Measurements from ENCODE around the gene ADAMTSL3. TPM values are rescaled to one million over a fixed set of nuclear protein-coding genes. Genes with fewer than 3 reads are reported as not detected.

Gene ADAMTSL3
- total RNA-seq, 2 donors from 2014 or later = 0.79 to 3.4 TPM

DNA sequence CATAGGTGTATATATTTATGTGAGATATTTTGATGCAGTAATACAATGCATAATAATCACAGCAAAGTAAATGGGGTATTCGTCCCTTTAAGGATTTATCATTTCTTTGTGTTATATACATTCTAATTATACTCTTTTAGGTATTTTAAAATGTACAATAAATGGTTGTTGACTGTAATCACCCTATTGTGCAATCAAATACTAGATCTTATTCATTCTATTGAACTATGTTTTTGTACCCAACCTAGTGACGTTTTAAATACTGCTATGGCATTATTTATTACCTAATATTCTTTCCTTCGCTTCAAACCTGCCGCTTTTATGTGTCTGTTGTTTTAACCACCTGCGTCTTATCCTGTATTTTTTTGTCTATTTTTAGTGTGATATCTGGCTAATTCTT is 132.4 kb downstream of the ADAMTSL3 start:
- Mint-ChIP-seq H3K36me3 (ENCODE audit: low read depth) (no peaks in the 10 kb centered on the region), H3K4me1 (no peaks in the 10 kb centered on the region), H3K9me3 (peaks cover 3% of the 10 kb centered on the region), H3K4me3 (no peak overlapping the region), H3K27ac (no peak overlapping the region), H3K27me3 (ENCODE audit: insufficient read depth) (peaks cover 2% of the 10 kb centered on the region)
- H3K36me3 ChIP-seq (ENCODE audit: control insufficient read depth, insufficient read depth, low read length) = no peaks in the 10 kb centered on the region
- WGBS, 2 experiments (ENCODE audit: insufficient coverage in 1 of 2, insufficient read length in 1 of 2) = 100% methylated on average over 1 to 4 of the region's 5 CpGs
- TF ChIP-seq, protein P1, sequence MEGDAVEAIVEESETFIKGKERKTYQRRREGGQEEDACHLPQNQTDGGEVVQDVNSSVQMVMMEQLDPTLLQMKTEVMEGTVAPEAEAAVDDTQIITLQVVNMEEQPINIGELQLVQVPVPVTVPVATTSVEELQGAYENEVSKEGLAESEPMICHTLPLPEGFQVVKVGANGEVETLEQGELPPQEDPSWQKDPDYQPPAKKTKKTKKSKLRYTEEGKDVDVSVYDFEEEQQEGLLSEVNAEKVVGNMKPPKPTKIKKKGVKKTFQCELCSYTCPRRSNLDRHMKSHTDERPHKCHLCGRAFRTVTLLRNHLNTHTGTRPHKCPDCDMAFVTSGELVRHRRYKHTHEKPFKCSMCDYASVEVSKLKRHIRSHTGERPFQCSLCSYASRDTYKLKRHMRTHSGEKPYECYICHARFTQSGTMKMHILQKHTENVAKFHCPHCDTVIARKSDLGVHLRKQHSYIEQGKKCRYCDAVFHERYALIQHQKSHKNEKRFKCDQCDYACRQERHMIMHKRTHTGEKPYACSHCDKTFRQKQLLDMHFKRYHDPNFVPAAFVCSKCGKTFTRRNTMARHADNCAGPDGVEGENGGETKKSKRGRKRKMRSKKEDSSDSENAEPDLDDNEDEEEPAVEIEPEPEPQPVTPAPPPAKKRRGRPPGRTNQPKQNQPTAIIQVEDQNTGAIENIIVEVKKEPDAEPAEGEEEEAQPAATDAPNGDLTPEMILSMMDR (conservative IDR thresholded peaks at IDR 0.05) = no peak
- H3K9ac ChIP-seq (ENCODE audit: extremely low read depth, low read length, poor library complexity, severe bottlenecking) = no peak overlapping the region
- no peak overlapping the region for H3K27ac ChIP-seq (ENCODE audit: low read depth, low read length)
- H3K27me3 ChIP-seq (ENCODE audit: control insufficient read depth, insufficient read depth, low read length, poor library complexity, severe bottlenecking) = no peaks in the 10 kb centered on the region
- no peaks in the 10 kb centered on the region for H3K9me3 ChIP-seq (ENCODE audit: control insufficient read depth, low read length)
- no peaks in the 10 kb centered on the region for H3K4me1 ChIP-seq (ENCODE audit: control insufficient read depth, insufficient read depth, low read length)
- no peak for DNase-seq
- H3K4me3 ChIP-seq (ENCODE audit: low read length) = no peak overlapping the region

DNA sequence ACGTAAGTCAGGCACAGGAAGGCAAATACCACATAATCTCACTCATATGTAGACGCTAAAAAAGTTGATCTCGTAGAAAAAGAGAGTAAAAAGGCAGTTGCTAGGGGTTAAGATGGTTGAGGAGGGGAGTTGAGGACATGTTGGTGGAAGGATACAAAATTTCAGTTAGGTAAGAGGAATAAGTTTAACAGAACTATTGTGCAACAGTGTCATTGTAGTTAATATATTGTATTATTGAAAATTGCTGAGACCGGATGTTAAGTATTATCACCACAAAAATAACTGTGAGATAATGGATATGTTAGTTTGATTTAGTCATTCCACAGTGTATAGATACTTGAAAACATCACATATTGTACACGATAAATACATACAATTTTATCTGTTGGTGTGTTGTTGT is 139.1 kb downstream of the ADAMTSL3 start:
- no peak overlapping the region for H3K27ac ChIP-seq (ENCODE audit: low read depth, low read length)
- no peak overlapping the region for H3K4me3 ChIP-seq (ENCODE audit: low read length)
- Mint-ChIP-seq H3K36me3 (ENCODE audit: low read depth) (no peaks in the 10 kb centered on the region), H3K27ac (no peak overlapping the region), H3K4me1 (no peaks in the 10 kb centered on the region), H3K27me3 (ENCODE audit: insufficient read depth) (no peaks in the 10 kb centered on the region), H3K4me3 (no peak overlapping the region), H3K9me3 (no peaks in the 10 kb centered on the region)
- H3K9ac ChIP-seq (ENCODE audit: extremely low read depth, low read length, poor library complexity, severe bottlenecking) = no peak overlapping the region
- TF ChIP-seq, protein P1 (conservative IDR thresholded peaks at IDR 0.05) = no peak
- no peaks in the 10 kb centered on the region for H3K4me1 ChIP-seq (ENCODE audit: control insufficient read depth, insufficient read depth, low read length)
- no peaks in the 10 kb centered on the region for H3K27me3 ChIP-seq (ENCODE audit: control insufficient read depth, insufficient read depth, low read length, poor library complexity, severe bottlenecking)
- no peaks in the 10 kb centered on the region for H3K9me3 ChIP-seq (ENCODE audit: control insufficient read depth, low read length)
- no peaks in the 10 kb centered on the region for H3K36me3 ChIP-seq (ENCODE audit: control insufficient read depth, insufficient read depth, low read length)
- WGBS, 2 experiments (ENCODE audit: insufficient coverage in 1 of 2, insufficient read length in 1 of 2) = 90 to 94% methylated on average over 2 to 3 of the region's 5 CpGs
- no peak for DNase-seq

DNA sequence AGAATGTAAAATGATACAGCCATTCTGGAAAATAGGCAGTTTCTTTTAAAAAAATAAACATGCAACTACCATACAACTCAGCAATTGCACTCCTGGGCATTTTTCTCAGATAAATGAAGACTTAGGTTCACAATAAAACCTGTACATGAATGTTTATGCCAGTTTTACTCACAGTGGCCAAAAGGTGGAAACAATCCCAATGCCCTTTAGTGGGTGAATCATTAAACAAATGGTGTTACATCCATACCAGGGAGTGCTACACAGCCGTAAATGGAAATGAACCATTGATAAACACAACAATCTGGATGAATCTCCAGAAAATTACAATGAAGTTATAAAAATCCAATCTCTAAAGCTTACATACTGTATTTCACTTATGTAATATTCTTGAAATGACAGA is 140.3 kb downstream of the ADAMTSL3 start:
- no peak overlapping the region for H3K4me3 ChIP-seq (ENCODE audit: low read length)
- H3K27ac ChIP-seq (ENCODE audit: low read depth, low read length) = no peak overlapping the region
- no peaks in the 10 kb centered on the region for H3K36me3 ChIP-seq (ENCODE audit: control insufficient read depth, insufficient read depth, low read length)
- Mint-ChIP-seq H3K27ac (no peak overlapping the region), H3K4me3 (no peak overlapping the region), H3K4me1 (no peaks in the 10 kb centered on the region), H3K9me3 (no peaks in the 10 kb centered on the region), H3K36me3 (ENCODE audit: low read depth) (no peaks in the 10 kb centered on the region), H3K27me3 (ENCODE audit: insufficient read depth) (no peaks in the 10 kb centered on the region)
- H3K4me1 ChIP-seq (ENCODE audit: control insufficient read depth, insufficient read depth, low read length) = no peaks in the 10 kb centered on the region
- no peak for DNase-seq
- H3K9me3 ChIP-seq (ENCODE audit: control insufficient read depth, low read length) = no peaks in the 10 kb centered on the region
- H3K27me3 ChIP-seq (ENCODE audit: control insufficient read depth, insufficient read depth, low read length, poor library complexity, severe bottlenecking) = no peaks in the 10 kb centered on the region
- 92% methylated on average over 1 of the region's 1 CpG; no CpG with 5 or more reads in 1 of the 2 experiments for WGBS, 2 experiments (ENCODE audit: insufficient coverage in 1 of 2, insufficient read length in 1 of 2)
- H3K9ac ChIP-seq (ENCODE audit: extremely low read depth, low read length, poor library complexity, severe bottlenecking) = no peak overlapping the region
- TF ChIP-seq, protein P1 (conservative IDR thresholded peaks at IDR 0.05) = no peak
